Measurements from ENCODE around the gene KCNMA1.
A peak's percentile ranks its signal among the peaks of the same experiment; 100 is the strongest.

The KCNMA1 gene

DNA sequence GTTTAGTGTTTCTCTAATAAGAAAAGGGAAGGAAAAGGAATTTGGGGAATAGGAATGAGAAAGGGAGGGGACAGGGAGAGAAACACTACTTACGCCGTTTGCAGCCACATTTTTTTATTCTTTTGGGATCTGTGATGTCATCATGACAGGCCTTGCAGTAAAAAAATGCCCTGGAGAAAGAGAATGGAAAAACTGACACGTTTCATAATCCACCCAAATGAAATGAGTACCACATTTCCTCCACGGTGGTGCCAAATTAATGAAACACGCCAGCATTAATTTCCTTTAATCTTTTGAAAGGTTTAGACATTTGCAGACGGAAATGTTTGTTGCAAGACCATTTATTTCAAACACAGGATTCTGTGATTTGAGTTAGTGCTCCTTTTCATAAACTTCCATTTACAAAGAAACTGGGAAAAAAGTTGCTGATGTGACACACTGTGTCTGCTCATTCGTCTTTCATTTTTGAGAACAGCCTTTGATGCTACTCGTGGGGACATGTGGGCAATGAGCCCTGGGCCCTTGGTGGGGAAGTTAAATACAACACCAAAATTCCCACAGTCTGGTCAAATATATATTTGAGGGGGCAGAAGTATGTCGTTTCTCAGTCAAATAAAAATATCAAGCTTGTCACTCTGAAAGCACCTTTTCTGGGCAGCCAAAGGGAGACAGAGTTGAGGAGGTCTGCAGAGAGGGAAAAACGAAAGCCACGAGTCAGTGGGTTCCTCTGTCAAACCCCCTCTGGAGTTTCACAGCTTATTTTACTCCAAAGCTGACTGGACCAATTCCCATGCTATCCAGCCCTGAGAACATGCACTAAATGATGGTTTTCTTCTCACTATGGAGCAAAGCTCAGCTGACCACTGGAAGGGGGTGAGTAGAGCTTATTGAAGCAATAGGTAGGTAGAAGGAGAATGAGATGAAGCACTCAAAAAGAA is 625.5 kb downstream of the KCNMA1 start:
- no peak overlapping the region for H3K4me3 ChIP-seq (ENCODE audit: low read depth, low read length)
- in situ Hi-C loops (cut with HindIII; ENCODE audit: low sequenced_read_pairs), result no loop called here
- TF ChIP-seq, protein P1, sequence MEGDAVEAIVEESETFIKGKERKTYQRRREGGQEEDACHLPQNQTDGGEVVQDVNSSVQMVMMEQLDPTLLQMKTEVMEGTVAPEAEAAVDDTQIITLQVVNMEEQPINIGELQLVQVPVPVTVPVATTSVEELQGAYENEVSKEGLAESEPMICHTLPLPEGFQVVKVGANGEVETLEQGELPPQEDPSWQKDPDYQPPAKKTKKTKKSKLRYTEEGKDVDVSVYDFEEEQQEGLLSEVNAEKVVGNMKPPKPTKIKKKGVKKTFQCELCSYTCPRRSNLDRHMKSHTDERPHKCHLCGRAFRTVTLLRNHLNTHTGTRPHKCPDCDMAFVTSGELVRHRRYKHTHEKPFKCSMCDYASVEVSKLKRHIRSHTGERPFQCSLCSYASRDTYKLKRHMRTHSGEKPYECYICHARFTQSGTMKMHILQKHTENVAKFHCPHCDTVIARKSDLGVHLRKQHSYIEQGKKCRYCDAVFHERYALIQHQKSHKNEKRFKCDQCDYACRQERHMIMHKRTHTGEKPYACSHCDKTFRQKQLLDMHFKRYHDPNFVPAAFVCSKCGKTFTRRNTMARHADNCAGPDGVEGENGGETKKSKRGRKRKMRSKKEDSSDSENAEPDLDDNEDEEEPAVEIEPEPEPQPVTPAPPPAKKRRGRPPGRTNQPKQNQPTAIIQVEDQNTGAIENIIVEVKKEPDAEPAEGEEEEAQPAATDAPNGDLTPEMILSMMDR (IDR thresholded peaks at IDR 0.05; ENCODE audit: low read depth, low read length), result no peak
- DNase-seq (ENCODE audit: low read depth, low spot score), result no peak

DNA sequence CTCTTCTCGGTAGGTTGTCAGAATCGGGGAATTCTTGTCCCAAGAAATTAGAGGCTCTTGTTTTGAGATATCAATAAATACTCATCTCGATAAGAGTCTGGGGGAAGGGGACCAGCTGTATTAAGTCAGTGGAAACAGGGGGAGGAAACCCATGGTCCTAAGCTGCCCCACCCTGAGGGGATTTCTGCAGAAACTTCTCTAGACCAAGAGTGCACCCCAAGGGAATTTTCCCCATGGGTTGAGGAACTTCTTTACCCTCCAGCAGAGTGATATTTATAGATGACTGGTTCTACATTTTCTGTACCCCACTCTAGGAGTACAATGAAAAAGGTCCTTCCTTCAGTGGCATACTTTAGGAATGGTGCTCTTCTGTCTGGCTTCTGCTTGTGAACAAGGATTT is 627.2 kb downstream of the KCNMA1 start:
- in situ Hi-C loops (cut with HindIII; ENCODE audit: low sequenced_read_pairs), result no loop called here
- no peak overlapping the region for H3K4me3 ChIP-seq (ENCODE audit: low read depth, low read length)
- DNase-seq (ENCODE audit: low read depth, low spot score), result no peak
- TF ChIP-seq, protein P1 (IDR thresholded peaks at IDR 0.05; ENCODE audit: low read depth, low read length), result no peak

DNA sequence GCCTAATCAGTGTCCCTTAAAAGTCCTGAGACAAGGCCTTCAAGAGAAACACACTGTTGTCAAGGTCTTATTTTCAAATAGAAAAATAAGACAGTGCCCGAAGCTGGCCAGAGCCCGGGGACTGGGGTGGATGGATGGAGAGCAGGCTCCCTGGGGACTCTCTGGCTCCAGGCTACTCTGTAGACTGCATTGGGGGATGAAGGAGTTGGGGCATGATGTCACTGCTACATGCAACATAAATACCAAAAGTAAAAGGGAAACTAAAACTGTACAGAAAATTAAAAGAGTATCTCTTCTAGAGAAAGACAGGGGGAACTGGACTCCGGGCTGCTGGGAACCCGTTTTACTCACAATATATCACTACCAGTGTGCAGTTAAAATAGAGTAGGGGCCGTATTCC is 629.8 kb downstream of the KCNMA1 start:
- in situ Hi-C loops (cut with HindIII; ENCODE audit: low sequenced_read_pairs), result no loop called here
- TF ChIP-seq, protein P1 (IDR thresholded peaks at IDR 0.05; ENCODE audit: low read depth, low read length), result no peak
- no peak for DNase-seq (ENCODE audit: low read depth, low spot score)
- no peak overlapping the region for H3K4me3 ChIP-seq (ENCODE audit: low read depth, low read length)

DNA sequence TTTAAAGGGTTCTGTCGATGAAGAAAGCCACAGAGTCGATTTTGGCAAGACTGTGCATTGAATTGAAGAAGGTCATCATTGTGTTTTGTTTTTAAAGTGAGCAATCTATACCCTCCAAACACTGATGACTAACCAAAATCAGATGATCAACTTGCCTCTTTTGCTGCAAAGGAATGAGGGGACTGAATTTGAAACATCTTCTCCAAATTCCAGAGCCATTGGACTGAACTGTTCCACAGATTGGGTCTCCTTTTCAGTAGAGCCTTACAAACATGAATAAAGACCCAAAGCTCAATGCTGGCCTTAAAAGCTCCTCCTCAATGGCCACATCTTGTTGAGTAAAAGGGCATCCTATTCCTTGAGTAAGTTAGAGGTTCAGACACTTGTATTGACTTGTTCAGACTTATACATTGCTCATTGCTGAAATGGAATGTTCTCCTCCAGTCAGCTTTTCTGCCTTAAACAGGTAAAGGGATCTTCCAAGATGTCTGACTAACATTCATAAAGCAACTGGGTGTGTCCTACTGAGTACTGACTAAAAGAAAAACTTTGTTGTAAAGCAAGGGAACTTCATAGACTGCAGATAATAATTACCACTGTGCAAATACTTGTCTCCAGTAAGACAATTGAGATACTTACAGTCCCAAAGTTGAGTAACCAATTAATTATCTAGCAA is 630.6 kb downstream of the KCNMA1 start:
- DNase-seq (ENCODE audit: low read depth, low spot score), result peak; percentile 8
- no peak overlapping the region for H3K4me3 ChIP-seq (ENCODE audit: low read depth, low read length)
- TF ChIP-seq, protein P1 (IDR thresholded peaks at IDR 0.05; ENCODE audit: low read depth, low read length), result no peak
- in situ Hi-C loops (cut with HindIII; ENCODE audit: low sequenced_read_pairs), result no loop called here

DNA sequence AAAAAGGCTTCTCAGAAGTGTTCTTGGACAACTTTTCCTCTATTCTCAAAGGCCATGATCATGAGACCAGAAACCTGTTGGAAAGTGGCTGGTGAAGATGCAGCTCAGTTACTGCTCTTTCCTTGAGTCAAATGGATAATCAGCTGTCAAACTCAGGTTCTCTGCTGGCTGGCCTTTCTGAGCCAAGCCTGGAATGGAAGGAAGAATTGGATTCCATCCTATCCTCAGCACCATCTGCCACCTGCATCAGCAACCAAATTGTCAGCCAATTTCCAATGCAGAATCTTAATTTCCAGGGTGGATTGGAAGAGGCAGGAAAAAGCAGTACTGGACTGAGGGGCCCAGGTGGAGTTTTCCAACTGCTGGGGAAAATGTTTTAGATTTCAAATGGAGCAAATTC is 631.7 kb downstream of the KCNMA1 start:
- no peak for DNase-seq (ENCODE audit: low read depth, low spot score)
- in situ Hi-C loops (cut with HindIII; ENCODE audit: low sequenced_read_pairs), result no loop called here
- TF ChIP-seq, protein P1 (IDR thresholded peaks at IDR 0.05; ENCODE audit: low read depth, low read length), result no peak
- no peak overlapping the region for H3K4me3 ChIP-seq (ENCODE audit: low read depth, low read length)

DNA sequence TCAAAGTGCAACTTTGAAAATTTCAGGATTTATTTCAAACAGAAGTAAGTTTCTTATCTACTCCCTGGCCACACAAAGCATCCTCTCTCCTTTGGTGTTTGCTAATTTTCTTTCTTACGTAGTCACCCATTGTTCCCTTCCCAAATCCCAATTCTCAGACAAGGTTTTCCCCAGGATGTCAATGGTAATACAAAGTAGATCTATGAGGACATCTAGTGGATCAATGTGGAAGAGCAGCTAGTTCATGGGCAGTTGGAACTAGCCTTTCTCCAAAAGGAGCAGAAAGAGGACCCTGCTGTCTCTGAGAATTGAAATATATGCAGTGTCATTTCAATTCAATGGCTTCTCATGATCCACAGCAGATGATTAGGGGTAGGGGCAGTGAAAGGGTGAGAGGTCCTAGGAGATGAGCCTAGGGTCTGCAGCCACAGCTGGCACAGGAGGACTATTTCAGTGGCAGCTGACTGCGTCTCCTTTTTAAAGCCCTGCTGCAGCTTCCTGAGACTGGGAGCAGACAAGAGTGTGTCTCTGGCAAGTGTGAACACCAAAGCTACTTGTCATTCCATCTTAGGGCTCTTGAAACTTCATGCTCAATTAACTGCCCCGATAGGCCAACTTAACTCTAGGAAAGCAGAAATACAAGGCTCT is 632.6 kb downstream of the KCNMA1 start:
- H3K4me3 ChIP-seq (ENCODE audit: low read depth, low read length), result no peak overlapping the region
- in situ Hi-C loops (cut with HindIII; ENCODE audit: low sequenced_read_pairs), result no loop called here
- peak; percentile 60 for DNase-seq (ENCODE audit: low read depth, low spot score)
- TF ChIP-seq, protein P1 (IDR thresholded peaks at IDR 0.05; ENCODE audit: low read depth, low read length), result peak; percentile 89
